MCF 10A (cell line): ENCODE data around the gene SLC12A3. TPM values are rescaled to one million over a fixed set of nuclear protein-coding genes. Genes with fewer than 3 reads are reported as not detected.

Source experiments
- BruUV-seq: library from RNA; stranded (reverse); fragments of 400-500 nt; replicated peaks from 2 replicates; lab custom pipeline; 2021; lab: Mats Ljungman, UMichigan
- CTCF ChIA-PET: fragments of 300-600 bp; sonication (Branson Sonifier 250); formaldehyde crosslinking; extraction: SDS; loops from one replicate; lab custom pipeline; 2021; ENCODE audit warnings: antibody characterized with exemption, inconsistent platforms; lab: Yijun Ruan, JAX
- POLR2A ChIA-PET: fragments of 300-600, 350-650 bp; sonication (Branson Sonifier 250); formaldehyde crosslinking; extraction: SDS; loops from one replicate; lab custom pipeline; 2020; ENCODE audit warnings: antibody characterized with exemption, inconsistent platforms; lab: Yijun Ruan, JAX
- DNase-seq: peaks from one replicate; pipeline ENCODE4 v3.0.0-alpha.2; 2018; ENCODE audit not compliant: unreplicated experiment
- H3K27ac Mint-ChIP-seq: one replicate; pipeline ENCODE4 v1.8.0; 2022; ENCODE audit warnings: mild to moderate bottlenecking, low read depth, mixed read lengths; ENCODE audit not compliant: unreplicated experiment
- H3K27me3 Mint-ChIP-seq: one replicate; pipeline ENCODE4 v1.8.0; 2022; ENCODE audit warnings: mixed read lengths; ENCODE audit not compliant: insufficient read depth, unreplicated experiment
- H3K36me3 Mint-ChIP-seq: one replicate; pipeline ENCODE4 v1.8.0; 2022; ENCODE audit warnings: mild to moderate bottlenecking, moderate library complexity, mixed read lengths; ENCODE audit not compliant: insufficient read depth, unreplicated experiment
- H3K4me1 Mint-ChIP-seq: one replicate; pipeline ENCODE4 v1.8.0; 2022; ENCODE audit warnings: mixed read lengths; ENCODE audit not compliant: insufficient read depth, unreplicated experiment
- H3K4me3 Mint-ChIP-seq: one replicate; pipeline ENCODE4 v1.8.0; 2022; ENCODE audit warnings: mild to moderate bottlenecking, moderate library complexity, mixed read lengths; ENCODE audit not compliant: unreplicated experiment
- H3K9me3 Mint-ChIP-seq: one replicate; pipeline ENCODE4 v1.8.0; 2022; ENCODE audit warnings: mixed read lengths; ENCODE audit not compliant: unreplicated experiment
- CTCF ChIP-seq: fragments of 200-600 bp; IDR thresholded peaks from one replicate; pipeline ENCODE4 v1.8.0; 2022; ENCODE audit warnings: antibody characterized with exemption, mild to moderate bottlenecking; ENCODE audit not compliant: unreplicated experiment
- intact Hi-C: fragments of 100-400 bp; cut with micrococcal nuclease; formaldehyde crosslinking; loops from 2 replicates; pipeline ENCODE4 v1.14.1; 2022
- total RNA-seq: library from RNA; stranded (reverse); gene quantifications from 2 replicates; pipeline ENCODE4 v1.2.3, GENCODE V29; 2022

SLC12A3 gene
- total RNA-seq, 1 experiment from 2014 or later, result not detected

GRCh38 chr16:56833243-56833970 is 31.6 kb upstream of the SLC12A3 start:
- TF ChIP-seq CTCF, result no peak
- DNase-seq, result no peak
- H3K36me3 Mint-ChIP-seq, result peaks cover 57% of the 10 kb centered on the region
- intact Hi-C loops, result no loop called here
- H3K9me3 Mint-ChIP-seq, result no peaks in the 10 kb centered on the region
- BruUV-seq, result no TSS peak
- POLR2A ChIA-PET, result interaction anchor here (0.6 kb wide), 1 partner anchor 31 kb away, joined by 3 read pairs; no protein-coding TSS in a partner anchor
- H3K4me3 Mint-ChIP-seq, result no peak overlapping the region
- H3K27ac Mint-ChIP-seq, result no peak overlapping the region
- H3K27me3 Mint-ChIP-seq, result no peaks in the 10 kb centered on the region
- peaks cover 4% of the 10 kb centered on the region for H3K4me1 Mint-ChIP-seq
- CTCF ChIA-PET, result interaction anchor here (0.6 to 1.3 kb wide), 4 partner anchors 10 to 118 kb away, joined by 3 to 6 read pairs (median 3); no protein-coding TSS in a partner anchor

GRCh38 chr16:56835320-56835719 is 29.7 kb upstream of the SLC12A3 start:
- intact Hi-C loops, result no loop called here
- Mint-ChIP-seq H3K4me3 (no peak overlapping the region), H3K27me3 (no peaks in the 10 kb centered on the region), H3K4me1 (peaks cover 4% of the 10 kb centered on the region), H3K9me3 (no peaks in the 10 kb centered on the region), H3K36me3 (peaks cover 56% of the 10 kb centered on the region), H3K27ac (no peak overlapping the region)
- no TSS peak for BruUV-seq
- no peak for DNase-seq
- ChIA-PET CTCF (no interaction called here), POLR2A (no interaction called here)
- TF ChIP-seq CTCF, result no peak

GRCh38 chr16:56836410-56837230 is 28.4 kb upstream of the SLC12A3 start:
- no peaks in the 10 kb centered on the region for H3K27me3 Mint-ChIP-seq
- ChIA-PET POLR2A (interaction anchor here (1.0 kb wide), 1 partner anchor 34 kb away, joined by 3 read pairs; no protein-coding TSS in a partner anchor), CTCF (no interaction called here)
- BruUV-seq, result no TSS peak
- DNase-seq, result no peak
- H3K4me3 Mint-ChIP-seq, result no peak overlapping the region
- no peak for TF ChIP-seq CTCF
- intact Hi-C loops, result no loop called here
- peaks cover 47% of the 10 kb centered on the region for H3K36me3 Mint-ChIP-seq
- peaks cover 4% of the 10 kb centered on the region for H3K4me1 Mint-ChIP-seq
- H3K9me3 Mint-ChIP-seq, result no peaks in the 10 kb centered on the region
- H3K27ac Mint-ChIP-seq, result no peak overlapping the region
